ENCODE measurements around the gene KLHL35. TPM values are rescaled to one million over a fixed set of nuclear protein-coding genes. Genes with fewer than 3 reads are reported as not detected.

KLHL35 gene
- total RNA-seq, 1 donor from 2014 or later: 0.77 TPM

- FAIRE-seq (no peak), DNase-seq (ENCODE audit: low read depth) (no peak)
- H3K27ac ChIP-seq (ENCODE audit: low read depth, low read length): no peak overlapping the region
- TF ChIP-seq EZH2 (IDR thresholded peaks at IDR 0.05; ENCODE audit: insufficient read depth, low read length): no peak
- TF ChIP-seq, protein P1, sequence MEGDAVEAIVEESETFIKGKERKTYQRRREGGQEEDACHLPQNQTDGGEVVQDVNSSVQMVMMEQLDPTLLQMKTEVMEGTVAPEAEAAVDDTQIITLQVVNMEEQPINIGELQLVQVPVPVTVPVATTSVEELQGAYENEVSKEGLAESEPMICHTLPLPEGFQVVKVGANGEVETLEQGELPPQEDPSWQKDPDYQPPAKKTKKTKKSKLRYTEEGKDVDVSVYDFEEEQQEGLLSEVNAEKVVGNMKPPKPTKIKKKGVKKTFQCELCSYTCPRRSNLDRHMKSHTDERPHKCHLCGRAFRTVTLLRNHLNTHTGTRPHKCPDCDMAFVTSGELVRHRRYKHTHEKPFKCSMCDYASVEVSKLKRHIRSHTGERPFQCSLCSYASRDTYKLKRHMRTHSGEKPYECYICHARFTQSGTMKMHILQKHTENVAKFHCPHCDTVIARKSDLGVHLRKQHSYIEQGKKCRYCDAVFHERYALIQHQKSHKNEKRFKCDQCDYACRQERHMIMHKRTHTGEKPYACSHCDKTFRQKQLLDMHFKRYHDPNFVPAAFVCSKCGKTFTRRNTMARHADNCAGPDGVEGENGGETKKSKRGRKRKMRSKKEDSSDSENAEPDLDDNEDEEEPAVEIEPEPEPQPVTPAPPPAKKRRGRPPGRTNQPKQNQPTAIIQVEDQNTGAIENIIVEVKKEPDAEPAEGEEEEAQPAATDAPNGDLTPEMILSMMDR (IDR thresholded peaks at IDR 0.05; ENCODE audit: insufficient read depth, low read depth, low read length): no peak
- H3K4me2 ChIP-seq (ENCODE audit: low read length): no peak overlapping the region
- no peaks in the 10 kb centered on the region for H3K9me3 ChIP-seq (ENCODE audit: insufficient read depth, low read depth, low read length)
- Mint-ChIP-seq H3K4me1 (ENCODE audit: low read depth, unreplicated experiment) (peaks cover 26% of the 10 kb centered on the region), H3K27me3 (ENCODE audit: low read depth, unreplicated experiment) (peaks cover 17% of the 10 kb centered on the region), H3K9me3 (ENCODE audit: unreplicated experiment) (no peaks in the 10 kb centered on the region), H3K36me3 (ENCODE audit: low read depth, unreplicated experiment) (no peaks in the 10 kb centered on the region), H3K4me3 (ENCODE audit: unreplicated experiment) (no peak overlapping the region), H3K27ac (ENCODE audit: unreplicated experiment) (no peak overlapping the region)
- no peaks in the 10 kb centered on the region for H4K20me1 ChIP-seq (ENCODE audit: insufficient read depth, low read length)
- H2AFZ ChIP-seq (ENCODE audit: low read depth, low read length): no peak overlapping the region
- H3K9ac ChIP-seq (ENCODE audit: low read length): no peak overlapping the region
- peaks cover 26% of the 10 kb centered on the region for H3K4me1 ChIP-seq (ENCODE audit: insufficient read depth, low read length)
- no peak overlapping the region for H3K4me3 ChIP-seq (ENCODE audit: insufficient read depth, low read depth, low read length)
- no peaks in the 10 kb centered on the region for H3K27me3 ChIP-seq (ENCODE audit: insufficient read depth, low read length)
- H3K79me2 ChIP-seq (ENCODE audit: insufficient read depth, low read length): no peaks in the 10 kb centered on the region
- H3K36me3 ChIP-seq (ENCODE audit: insufficient read depth, low read length): no peaks in the 10 kb centered on the region
Observed at GRCh38 chr11:75470476-75471080, 37.6 kb upstream of the KLHL35 start.

GRCh38 chr11:75469785-75470405 is 36.9 kb upstream of the KLHL35 start:
- no peak overlapping the region for H3K9ac ChIP-seq (ENCODE audit: low read length)
- H3K9me3 ChIP-seq (ENCODE audit: insufficient read depth, low read depth, low read length): no peaks in the 10 kb centered on the region
- H3K27ac Mint-ChIP-seq (ENCODE audit: unreplicated experiment): no peak overlapping the region
- no peaks in the 10 kb centered on the region for H3K9me3 Mint-ChIP-seq (ENCODE audit: unreplicated experiment)
- H3K36me3 ChIP-seq (ENCODE audit: insufficient read depth, low read length): no peaks in the 10 kb centered on the region
- H3K4me2 ChIP-seq (ENCODE audit: low read length): no peak overlapping the region
- H3K27me3 Mint-ChIP-seq (ENCODE audit: low read depth, unreplicated experiment): peaks cover 17% of the 10 kb centered on the region
- H3K4me3 Mint-ChIP-seq (ENCODE audit: unreplicated experiment): no peak overlapping the region
- H3K27ac ChIP-seq (ENCODE audit: low read depth, low read length): no peak overlapping the region
- H2AFZ ChIP-seq (ENCODE audit: low read depth, low read length): no peak overlapping the region
- no peak overlapping the region for H3K4me3 ChIP-seq (ENCODE audit: insufficient read depth, low read depth, low read length)
- no peaks in the 10 kb centered on the region for H4K20me1 ChIP-seq (ENCODE audit: insufficient read depth, low read length)
- TF ChIP-seq, protein P1 (IDR thresholded peaks at IDR 0.05; ENCODE audit: insufficient read depth, low read depth, low read length): no peak
- TF ChIP-seq EZH2 (IDR thresholded peaks at IDR 0.05; ENCODE audit: insufficient read depth, low read length): no peak
- DNase-seq (ENCODE audit: low read depth): no peak
- peaks cover 21% of the 10 kb centered on the region for H3K4me1 Mint-ChIP-seq (ENCODE audit: low read depth, unreplicated experiment)
- FAIRE-seq: no peak
- no peaks in the 10 kb centered on the region for H3K79me2 ChIP-seq (ENCODE audit: insufficient read depth, low read length)
- H3K36me3 Mint-ChIP-seq (ENCODE audit: low read depth, unreplicated experiment): no peaks in the 10 kb centered on the region
- peaks cover 22% of the 10 kb centered on the region for H3K4me1 ChIP-seq (ENCODE audit: insufficient read depth, low read length)
- H3K27me3 ChIP-seq (ENCODE audit: insufficient read depth, low read length): no peaks in the 10 kb centered on the region

Measured in astrocyte (in vitro differentiated cells and primary cell).